K562 (cell line): ENCODE data around the gene C1GALT1C1L. TPM values are rescaled to one million over a fixed set of nuclear protein-coding genes. Genes with fewer than 3 reads are reported as not detected.

ENCODE experiments used
- CCNT2 ChIP-seq: IDR thresholded peaks from 2 replicates; pipeline ENCODE4 v1.6.1; 2011; ENCODE audit warnings: borderline replicate concordance, low read depth, mild to moderate bottlenecking, moderate library complexity, mixed read lengths, low read length; ENCODE audit not compliant: insufficient read length; ENCODE audit errors: extremely low read depth
- FOXK2 ChIP-seq, 2 experiments: fragments of 450-650 bp; IDR thresholded peaks in 1 of 2; conservative IDR thresholded peaks in 1 of 2; 2 replicates each; pipeline ENCODE4 v1.6.1; 2016; ENCODE audit warnings: low read depth in 2 of 2, mild to moderate bottlenecking in 1 of 2
- HMGN3 ChIP-seq: IDR thresholded peaks from 2 replicates; pipeline ENCODE4 v1.6.1; 2011; ENCODE audit warnings: borderline replicate concordance, low read depth, mild to moderate bottlenecking, mixed read lengths, low read length; ENCODE audit not compliant: insufficient read length; ENCODE audit errors: extremely low read depth
- MYNN ChIP-seq, 2 experiments: sonication (generic); formaldehyde crosslinking in 1 of 2; IDR thresholded peaks; 2 replicates each; pipeline versions ENCODE4 v1.5.0 to v1.6.1; 2016 to 2020; ENCODE audit warnings: antibody characterized with exemption in 1 of 2, missing genetic modification reagents in 1 of 2
- PHB2 ChIP-seq: fragments of 450-650 bp; IDR thresholded peaks from 2 replicates; pipeline ENCODE4 v1.6.1; 2017; ENCODE audit warnings: low read depth
- POLR2AphosphoS5 ChIP-seq: IDR thresholded peaks from 2 replicates; pipeline ENCODE4 v1.6.1; 2011; ENCODE audit warnings: mild to moderate bottlenecking, low read depth, low read length, moderate library complexity; ENCODE audit not compliant: control insufficient read depth, insufficient read depth
- PTBP1 ChIP-seq: fragments of 200-400 bp; formaldehyde crosslinking; IDR thresholded peaks from 2 replicates; pipeline ENCODE4 v1.6.1; 2017; ENCODE audit warnings: low read depth, low read length
- RB1 ChIP-seq: fragments of 450-650 bp; IDR thresholded peaks from 2 replicates; pipeline ENCODE4 v1.6.1; 2017; ENCODE audit warnings: low read depth, mild to moderate bottlenecking
- SMARCE1 ChIP-seq: fragments of 450-650 bp; IDR thresholded peaks from 2 replicates; pipeline ENCODE4 v1.7.1; 2016; ENCODE audit warnings: mild to moderate bottlenecking
- TCF3 ChIP-seq: sonication (generic); formaldehyde crosslinking; IDR thresholded peaks from 2 replicates; pipeline ENCODE4 v1.4.0; 2020; ENCODE audit warnings: mild to moderate bottlenecking, missing genetic modification reagents
- ZBTB8A ChIP-seq: fragments of 450-650 bp; IDR thresholded peaks from 2 replicates; pipeline ENCODE4 v1.6.1; 2018; ENCODE audit warnings: mild to moderate bottlenecking, moderate library complexity; ENCODE audit not compliant: partially characterized antibody
- ZNF274 ChIP-seq: IDR thresholded peaks from 2 replicates; pipeline ENCODE4 v1.6.1; 2011; ENCODE audit warnings: low read depth, mild to moderate bottlenecking, low read length, moderate library complexity, borderline replicate concordance
- ZNF311 ChIP-seq: fragments of 250-450 bp; sonication (Bioruptor Pico); IDR thresholded peaks from 2 replicates; pipeline ENCODE4 v1.4.0; 2020; ENCODE audit warnings: mild to moderate bottlenecking, moderate library complexity
- ZSCAN29 ChIP-seq: fragments of 450-650 bp; IDR thresholded peaks from 2 replicates; pipeline ENCODE4 v1.6.1; 2017
- polyA plus RNA-seq, 8 experiments: library from polyadenylated mRNA; depleted of rRNA in 4 of 8; stranded (reverse) in 5 of 8; unstranded in 3 of 8; fragments of >200 nt; fragmentation: Nextera tagmentation in 2 of 8; fragmentation: Illumina TruSeq in 1 of 8; extraction: Ambion mirVana in 2 of 8; extraction: Trizol in 1 of 8; gene quantifications; 2 replicates each; pipeline versions ENCODE4 v1.2.1 to v1.2.3, GENCODE V29; 2011 to 2014; ENCODE audit warnings: inconsistent platforms in 1 of 8, missing spikeins in 1 of 8
- total RNA-seq, 7 experiments: library from RNA; depleted of rRNA in 6 of 7; stranded (reverse); fragments of >200 nt in 6 of 7; fragmentation: Illumina TruSeq in 2 of 7; extraction: Trizol in 2 of 7; gene quantifications; 2 replicates each; pipeline versions ENCODE4 v1.2.1 to v1.2.3, GENCODE V29; 2011 to 2021; ENCODE audit warnings: low replicate concordance in 1 of 7
- TF ChIP-seq, protein P1 (sequence below), 3 experiments: IDR thresholded peaks in 2 of 3; conservative IDR thresholded peaks in 1 of 3; 2 replicates each; pipeline ENCODE4 v1.5.1; 2011 to 2012; ENCODE audit warnings: low read length in 3 of 3, mild to moderate bottlenecking in 3 of 3, control low read depth in 2 of 3, improper control_type of control experiment in 1 of 3, inconsistent platforms in 1 of 3, low read depth in 1 of 3, mixed read lengths in 1 of 3, moderate library complexity in 1 of 3; ENCODE audit not compliant: insufficient read depth in 2 of 3
- TF ChIP-seq, protein P2 (sequence below), 2 experiments: IDR thresholded peaks in 1 of 2; conservative IDR thresholded peaks in 1 of 2; 2 replicates each; pipeline ENCODE4 v1.6.1; 2016; ENCODE audit warnings: low read depth in 2 of 2, mild to moderate bottlenecking in 1 of 2, missing compliant biosample characterization in 1 of 2, missing genetic modification characterization in 1 of 2, moderate library complexity in 1 of 2
- TF ChIP-seq, protein P3 (sequence below): fragments of 450-650 bp; formaldehyde crosslinking; conservative IDR thresholded peaks from 2 replicates; pipeline ENCODE4 v1.4.0; 2022; ENCODE audit warnings: mild to moderate bottlenecking, missing genetic modification characterization
- TF ChIP-seq, protein P4 (sequence below): IDR thresholded peaks from 2 replicates; pipeline ENCODE4 v1.6.1; 2012; ENCODE audit warnings: low read depth, low read length, improper control_type of control experiment, borderline replicate concordance

C1GALT1C1L gene
- total and polyA plus RNA-seq, 9 of the 15 experiments (the other 6 are each of a cell fraction or from before 2014, with no cell fraction given), result 1.0 to 4.4 (median 1.9) TPM

DNA sequence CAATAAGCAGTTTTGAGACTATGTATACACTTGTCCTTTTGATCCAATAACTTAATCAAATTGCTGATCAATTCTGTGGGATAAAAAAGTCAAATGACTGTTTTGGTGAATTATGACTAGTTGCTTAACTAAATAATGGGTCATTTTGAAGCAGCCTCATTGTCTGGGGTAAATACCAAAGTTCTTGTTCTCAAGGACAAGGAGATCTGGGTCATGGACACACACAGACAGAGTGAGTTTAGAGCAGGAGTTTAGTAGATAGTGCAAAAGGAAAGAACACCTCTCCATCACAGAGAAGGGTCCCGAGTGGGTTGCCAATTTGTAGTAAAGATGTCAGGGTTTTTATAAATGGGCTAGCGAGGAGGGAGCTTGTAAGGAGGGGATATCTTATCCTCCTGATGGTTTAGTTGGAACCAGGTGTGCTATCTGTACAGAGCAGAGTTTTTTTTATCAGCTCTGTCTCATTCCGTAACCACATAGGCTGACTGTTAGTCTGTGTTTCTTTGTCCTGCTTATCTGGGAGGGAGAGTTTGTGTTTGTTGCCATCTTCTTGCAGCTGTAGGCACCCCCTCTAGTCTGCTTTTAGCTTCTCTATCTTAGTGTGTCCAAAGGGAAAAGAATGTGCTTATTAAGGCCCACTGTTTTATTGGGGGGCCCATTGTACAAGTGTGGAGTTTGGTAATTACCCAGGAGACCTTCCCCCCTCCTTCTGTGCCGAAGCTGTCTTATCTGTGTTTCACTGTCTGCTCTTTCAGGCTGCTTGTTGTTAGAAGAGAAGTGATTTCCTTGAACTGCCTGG, 48.7 kb upstream of the C1GALT1C1L start (continued):
- TF ChIP-seq ZNF311 (CRISPR knock-in tag) (peak; percentile 90), FOXK2 (conservative IDR thresholded peaks at IDR 0.05 in 1 of 2, IDR thresholded peaks at IDR 0.05 in 1 of 2; ENCODE audit: low read depth in 2 of 2) (peak; percentile 37 to 69; a peak in 3 of 4 replicates), ZBTB8A (no peak), CCNT2 (peak; percentile 94), HMGN3 (peak; percentile 45), PTBP1 (no peak), ZSCAN29 (no peak), POLR2AphosphoS5 (peak; percentile 97), TCF3 (CRISPR knock-in tag) (peak; percentile 97), ZNF274 (peak; percentile 79; the same call in 1 of the 2 replicates), RB1 (peak; percentile 37; the same call in 1 of the 2 replicates), SMARCE1 (peak; percentile 98), MYNN (IDR thresholded peaks at IDR 0.05) (peak; percentile 62; the same call in 1 of the 2 replicates), MYNN (CRISPR knock-in tag; IDR thresholded peaks at IDR 0.05) (no peak), PHB2 (peak; percentile 96)
- TF ChIP-seq, protein P1, sequence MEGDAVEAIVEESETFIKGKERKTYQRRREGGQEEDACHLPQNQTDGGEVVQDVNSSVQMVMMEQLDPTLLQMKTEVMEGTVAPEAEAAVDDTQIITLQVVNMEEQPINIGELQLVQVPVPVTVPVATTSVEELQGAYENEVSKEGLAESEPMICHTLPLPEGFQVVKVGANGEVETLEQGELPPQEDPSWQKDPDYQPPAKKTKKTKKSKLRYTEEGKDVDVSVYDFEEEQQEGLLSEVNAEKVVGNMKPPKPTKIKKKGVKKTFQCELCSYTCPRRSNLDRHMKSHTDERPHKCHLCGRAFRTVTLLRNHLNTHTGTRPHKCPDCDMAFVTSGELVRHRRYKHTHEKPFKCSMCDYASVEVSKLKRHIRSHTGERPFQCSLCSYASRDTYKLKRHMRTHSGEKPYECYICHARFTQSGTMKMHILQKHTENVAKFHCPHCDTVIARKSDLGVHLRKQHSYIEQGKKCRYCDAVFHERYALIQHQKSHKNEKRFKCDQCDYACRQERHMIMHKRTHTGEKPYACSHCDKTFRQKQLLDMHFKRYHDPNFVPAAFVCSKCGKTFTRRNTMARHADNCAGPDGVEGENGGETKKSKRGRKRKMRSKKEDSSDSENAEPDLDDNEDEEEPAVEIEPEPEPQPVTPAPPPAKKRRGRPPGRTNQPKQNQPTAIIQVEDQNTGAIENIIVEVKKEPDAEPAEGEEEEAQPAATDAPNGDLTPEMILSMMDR (IDR thresholded peaks at IDR 0.05 in 2 of 3, conservative IDR thresholded peaks at IDR 0.05 in 1 of 3; ENCODE audit: insufficient read depth in 2 of 3, low read depth in 1 of 3, low read length in 3 of 3), result no peak
- TF ChIP-seq, protein P2, sequence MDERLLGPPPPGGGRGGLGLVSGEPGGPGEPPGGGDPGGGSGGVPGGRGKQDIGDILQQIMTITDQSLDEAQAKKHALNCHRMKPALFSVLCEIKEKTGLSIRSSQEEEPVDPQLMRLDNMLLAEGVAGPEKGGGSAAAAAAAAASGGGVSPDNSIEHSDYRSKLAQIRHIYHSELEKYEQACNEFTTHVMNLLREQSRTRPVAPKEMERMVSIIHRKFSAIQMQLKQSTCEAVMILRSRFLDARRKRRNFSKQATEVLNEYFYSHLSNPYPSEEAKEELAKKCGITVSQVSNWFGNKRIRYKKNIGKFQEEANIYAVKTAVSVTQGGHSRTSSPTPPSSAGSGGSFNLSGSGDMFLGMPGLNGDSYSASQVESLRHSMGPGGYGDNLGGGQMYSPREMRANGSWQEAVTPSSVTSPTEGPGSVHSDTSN (CRISPR knock-in tag; IDR thresholded peaks at IDR 0.05; ENCODE audit: low read depth), result no peak
- TF ChIP-seq, protein P2 (tag; conservative IDR thresholded peaks at IDR 0.05; ENCODE audit: low read depth), result peak; percentile 44
- TF ChIP-seq, protein P3, sequence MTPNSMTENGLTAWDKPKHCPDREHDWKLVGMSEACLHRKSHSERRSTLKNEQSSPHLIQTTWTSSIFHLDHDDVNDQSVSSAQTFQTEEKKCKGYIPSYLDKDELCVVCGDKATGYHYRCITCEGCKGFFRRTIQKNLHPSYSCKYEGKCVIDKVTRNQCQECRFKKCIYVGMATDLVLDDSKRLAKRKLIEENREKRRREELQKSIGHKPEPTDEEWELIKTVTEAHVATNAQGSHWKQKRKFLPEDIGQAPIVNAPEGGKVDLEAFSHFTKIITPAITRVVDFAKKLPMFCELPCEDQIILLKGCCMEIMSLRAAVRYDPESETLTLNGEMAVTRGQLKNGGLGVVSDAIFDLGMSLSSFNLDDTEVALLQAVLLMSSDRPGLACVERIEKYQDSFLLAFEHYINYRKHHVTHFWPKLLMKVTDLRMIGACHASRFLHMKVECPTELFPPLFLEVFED (CRISPR knock-in tag), result peak; percentile 60; the same call in 1 of the 2 replicates
- TF ChIP-seq, protein P4, sequence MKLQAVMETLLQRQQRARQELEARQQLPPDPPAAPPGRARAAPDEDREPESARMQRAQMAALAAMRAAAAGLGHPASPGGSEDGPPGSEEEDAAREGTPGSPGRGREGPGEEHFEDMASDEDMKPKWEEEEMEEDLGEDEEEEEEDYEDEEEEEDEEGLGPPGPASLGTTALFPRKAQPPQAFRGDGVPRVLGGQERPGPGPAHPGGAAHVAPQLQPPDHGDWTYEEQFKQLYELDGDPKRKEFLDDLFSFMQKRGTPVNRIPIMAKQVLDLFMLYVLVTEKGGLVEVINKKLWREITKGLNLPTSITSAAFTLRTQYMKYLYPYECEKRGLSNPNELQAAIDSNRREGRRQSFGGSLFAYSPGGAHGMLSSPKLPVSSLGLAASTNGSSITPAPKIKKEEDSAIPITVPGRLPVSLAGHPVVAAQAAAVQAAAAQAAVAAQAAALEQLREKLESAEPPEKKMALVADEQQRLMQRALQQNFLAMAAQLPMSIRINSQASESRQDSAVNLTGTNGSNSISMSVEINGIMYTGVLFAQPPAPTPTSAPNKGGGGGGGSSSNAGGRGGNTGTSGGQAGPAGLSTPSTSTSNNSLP, result no peak
